ENCODE data around the gene UQCC3.

DNA sequence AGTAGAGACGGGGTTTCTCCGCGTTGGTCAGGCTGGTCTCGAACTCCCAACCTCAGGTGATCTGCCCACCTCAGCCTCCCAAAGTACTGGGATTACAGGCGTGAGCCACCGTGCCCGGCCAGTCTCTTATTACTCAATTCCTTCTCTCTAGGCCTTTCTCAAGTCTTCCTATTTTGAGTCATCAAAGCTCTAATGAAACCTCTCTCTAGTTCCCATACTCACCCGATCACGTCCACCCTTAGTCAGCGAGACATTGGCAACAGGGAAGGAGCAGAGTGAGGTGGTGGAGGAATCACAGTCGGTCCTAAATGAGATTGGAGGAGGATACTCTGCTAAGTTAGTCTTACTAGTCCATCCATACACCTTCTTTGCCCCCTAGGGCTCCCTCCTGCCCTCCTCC is 30.8 kb downstream of the UQCC3 start:
- TF ChIP-seq, protein P1, sequence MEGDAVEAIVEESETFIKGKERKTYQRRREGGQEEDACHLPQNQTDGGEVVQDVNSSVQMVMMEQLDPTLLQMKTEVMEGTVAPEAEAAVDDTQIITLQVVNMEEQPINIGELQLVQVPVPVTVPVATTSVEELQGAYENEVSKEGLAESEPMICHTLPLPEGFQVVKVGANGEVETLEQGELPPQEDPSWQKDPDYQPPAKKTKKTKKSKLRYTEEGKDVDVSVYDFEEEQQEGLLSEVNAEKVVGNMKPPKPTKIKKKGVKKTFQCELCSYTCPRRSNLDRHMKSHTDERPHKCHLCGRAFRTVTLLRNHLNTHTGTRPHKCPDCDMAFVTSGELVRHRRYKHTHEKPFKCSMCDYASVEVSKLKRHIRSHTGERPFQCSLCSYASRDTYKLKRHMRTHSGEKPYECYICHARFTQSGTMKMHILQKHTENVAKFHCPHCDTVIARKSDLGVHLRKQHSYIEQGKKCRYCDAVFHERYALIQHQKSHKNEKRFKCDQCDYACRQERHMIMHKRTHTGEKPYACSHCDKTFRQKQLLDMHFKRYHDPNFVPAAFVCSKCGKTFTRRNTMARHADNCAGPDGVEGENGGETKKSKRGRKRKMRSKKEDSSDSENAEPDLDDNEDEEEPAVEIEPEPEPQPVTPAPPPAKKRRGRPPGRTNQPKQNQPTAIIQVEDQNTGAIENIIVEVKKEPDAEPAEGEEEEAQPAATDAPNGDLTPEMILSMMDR (IDR thresholded peaks at IDR 0.05): no peak
- TF ChIP-seq POLR2A (IDR thresholded peaks at IDR 0.05): no peak
